GM12878 (cell line): ENCODE data around the gene NCAM1.

ENCODE experiments used
- CREB1 ChIP-seq: IDR thresholded peaks from 2 replicates; pipeline ENCODE4 v1.6.1; 2012; ENCODE audit warnings: low read depth, mild to moderate bottlenecking, inconsistent platforms
- EP300 ChIP-seq, 2 experiments: fragments of 150-350 bp in 1 of 2; IDR thresholded peaks; 2 replicates each; pipeline ENCODE4 v1.6.1; 2011 to 2012; ENCODE audit warnings: low read depth in 2 of 2, low read length in 2 of 2, borderline replicate concordance in 1 of 2, improper control_type of control experiment in 1 of 2, inconsistent platforms in 1 of 2; ENCODE audit not compliant: control insufficient read depth in 1 of 2
- EZH2 ChIP-seq: IDR thresholded peaks from 2 replicates; pipeline ENCODE4 v1.6.1; 2012; ENCODE audit warnings: low read depth, mild to moderate bottlenecking, control low read depth, inconsistent platforms, low read length, borderline replicate concordance; ENCODE audit not compliant: control insufficient read depth
- HCFC1 ChIP-seq: fragments of 150-350 bp; IDR thresholded peaks from 2 replicates; pipeline ENCODE4 v1.6.1; 2014; ENCODE audit warnings: low read length
- JUND ChIP-seq: IDR thresholded peaks from 2 replicates; pipeline ENCODE4 v1.6.1; 2012; ENCODE audit warnings: low read depth, mild to moderate bottlenecking, low read length, improper control_type of control experiment, moderate library complexity
- MXI1 ChIP-seq: fragments of 150-350 bp; IDR thresholded peaks from 2 replicates; pipeline ENCODE4 v1.6.1; 2011; ENCODE audit warnings: low read depth, mild to moderate bottlenecking, inconsistent platforms, low read length, improper control_type of control experiment
- MYC ChIP-seq: IDR thresholded peaks from 2 replicates; pipeline ENCODE4 v1.6.1; 2011; ENCODE audit warnings: mild to moderate bottlenecking, low read length, moderate library complexity, inconsistent platforms; ENCODE audit not compliant: insufficient read depth, insufficient replicate concordance, insufficient read length, severe bottlenecking
- PAX8 ChIP-seq: fragments of 450-650 bp; IDR thresholded peaks from 2 replicates; pipeline ENCODE4 v1.6.1; 2017; ENCODE audit warnings: mild to moderate bottlenecking, moderate library complexity
- POLR2AphosphoS5 ChIP-seq: IDR thresholded peaks from 2 replicates; pipeline ENCODE4 v1.6.1; 2011; ENCODE audit warnings: mild to moderate bottlenecking, low read length, inconsistent platforms
- RCOR1 ChIP-seq: conservative IDR thresholded peaks from 2 replicates; pipeline ENCODE4 v1.6.1; 2012; ENCODE audit warnings: low read depth, low read length, improper control_type of control experiment
- RFX5 ChIP-seq: IDR thresholded peaks from 2 replicates; pipeline ENCODE4 v1.6.1; 2011; ENCODE audit warnings: low read depth, low read length, improper control_type of control experiment
- SREBF1 ChIP-seq: IDR thresholded peaks from 2 replicates; pipeline ENCODE4 v1.6.1; 2012; ENCODE audit warnings: mild to moderate bottlenecking, low read length
- ZNF274 ChIP-seq: IDR thresholded peaks from one replicate; pipeline ENCODE4 v1.8.0; 2011; ENCODE audit not compliant: insufficient read length, insufficient read depth
- TF ChIP-seq, protein P1 (sequence below), 3 experiments: IDR thresholded peaks in 2 of 3; conservative IDR thresholded peaks in 1 of 3; 2 replicates each; pipeline ENCODE4 v1.5.1; 2011; ENCODE audit warnings: low read depth in 3 of 3, low read length in 3 of 3, mild to moderate bottlenecking in 3 of 3, control low read depth in 2 of 3, moderate library complexity in 2 of 3, inconsistent platforms in 1 of 3, mixed read lengths in 1 of 3; ENCODE audit not compliant: control insufficient read depth in 2 of 3, insufficient read depth in 1 of 3; ENCODE audit errors: extremely low read depth in 1 of 3

DNA sequence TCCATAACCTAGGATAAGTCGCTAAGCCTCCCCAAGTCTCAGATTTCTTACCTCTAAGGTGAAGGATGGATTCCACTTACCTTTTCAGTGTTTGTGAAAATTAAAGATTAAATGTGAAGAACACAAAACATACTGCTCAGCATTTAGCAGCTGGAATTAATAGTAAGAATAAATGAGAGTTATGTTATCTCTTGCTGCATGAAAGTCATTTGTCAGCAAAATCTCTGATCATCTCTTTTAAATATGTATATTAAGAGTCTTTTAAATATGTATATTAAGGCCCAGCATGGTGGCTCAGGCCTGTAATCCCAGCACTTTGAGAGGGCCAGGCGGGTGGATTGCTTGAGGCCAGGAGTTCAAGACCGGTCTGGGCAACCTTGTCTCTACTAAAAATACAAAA is 280.8 kb downstream of the NCAM1 start:
- no peak for TF ChIP-seq MXI1
- TF ChIP-seq, protein P1, sequence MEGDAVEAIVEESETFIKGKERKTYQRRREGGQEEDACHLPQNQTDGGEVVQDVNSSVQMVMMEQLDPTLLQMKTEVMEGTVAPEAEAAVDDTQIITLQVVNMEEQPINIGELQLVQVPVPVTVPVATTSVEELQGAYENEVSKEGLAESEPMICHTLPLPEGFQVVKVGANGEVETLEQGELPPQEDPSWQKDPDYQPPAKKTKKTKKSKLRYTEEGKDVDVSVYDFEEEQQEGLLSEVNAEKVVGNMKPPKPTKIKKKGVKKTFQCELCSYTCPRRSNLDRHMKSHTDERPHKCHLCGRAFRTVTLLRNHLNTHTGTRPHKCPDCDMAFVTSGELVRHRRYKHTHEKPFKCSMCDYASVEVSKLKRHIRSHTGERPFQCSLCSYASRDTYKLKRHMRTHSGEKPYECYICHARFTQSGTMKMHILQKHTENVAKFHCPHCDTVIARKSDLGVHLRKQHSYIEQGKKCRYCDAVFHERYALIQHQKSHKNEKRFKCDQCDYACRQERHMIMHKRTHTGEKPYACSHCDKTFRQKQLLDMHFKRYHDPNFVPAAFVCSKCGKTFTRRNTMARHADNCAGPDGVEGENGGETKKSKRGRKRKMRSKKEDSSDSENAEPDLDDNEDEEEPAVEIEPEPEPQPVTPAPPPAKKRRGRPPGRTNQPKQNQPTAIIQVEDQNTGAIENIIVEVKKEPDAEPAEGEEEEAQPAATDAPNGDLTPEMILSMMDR (IDR thresholded peaks at IDR 0.05 in 2 of 3, conservative IDR thresholded peaks at IDR 0.05 in 1 of 3; ENCODE audit: control insufficient read depth in 2 of 3, extremely low read depth in 1 of 3, insufficient read depth in 1 of 3, low read depth in 3 of 3, low read length in 3 of 3) = no peak
- TF ChIP-seq SREBF1 = no peak
- no peak for TF ChIP-seq MYC
- no peak for TF ChIP-seq EP300 (IDR thresholded peaks at IDR 0.05; ENCODE audit: borderline replicate concordance in 1 of 2, control insufficient read depth in 1 of 2, low read depth in 2 of 2, low read length in 2 of 2)
- no peak for TF ChIP-seq PAX8
- TF ChIP-seq EZH2 = no peak
- TF ChIP-seq RCOR1 = no peak
- no peak for TF ChIP-seq ZNF274
- TF ChIP-seq HCFC1 = no peak
- TF ChIP-seq CREB1 = no peak
- TF ChIP-seq JUND = no peak
- TF ChIP-seq RFX5 = no peak
- TF ChIP-seq POLR2AphosphoS5 = no peak
